GM19438 (cell line): ENCODE data around the gene MDFI.

ENCODE experiments used
- ATAC-seq: cut with Tn5 transposase; IDR thresholded peaks from one replicate; pipeline ENCODE4 v1.9.1; 2021; ENCODE audit warnings: low read depth; ENCODE audit not compliant: unreplicated experiment

The MDFI gene

DNA sequence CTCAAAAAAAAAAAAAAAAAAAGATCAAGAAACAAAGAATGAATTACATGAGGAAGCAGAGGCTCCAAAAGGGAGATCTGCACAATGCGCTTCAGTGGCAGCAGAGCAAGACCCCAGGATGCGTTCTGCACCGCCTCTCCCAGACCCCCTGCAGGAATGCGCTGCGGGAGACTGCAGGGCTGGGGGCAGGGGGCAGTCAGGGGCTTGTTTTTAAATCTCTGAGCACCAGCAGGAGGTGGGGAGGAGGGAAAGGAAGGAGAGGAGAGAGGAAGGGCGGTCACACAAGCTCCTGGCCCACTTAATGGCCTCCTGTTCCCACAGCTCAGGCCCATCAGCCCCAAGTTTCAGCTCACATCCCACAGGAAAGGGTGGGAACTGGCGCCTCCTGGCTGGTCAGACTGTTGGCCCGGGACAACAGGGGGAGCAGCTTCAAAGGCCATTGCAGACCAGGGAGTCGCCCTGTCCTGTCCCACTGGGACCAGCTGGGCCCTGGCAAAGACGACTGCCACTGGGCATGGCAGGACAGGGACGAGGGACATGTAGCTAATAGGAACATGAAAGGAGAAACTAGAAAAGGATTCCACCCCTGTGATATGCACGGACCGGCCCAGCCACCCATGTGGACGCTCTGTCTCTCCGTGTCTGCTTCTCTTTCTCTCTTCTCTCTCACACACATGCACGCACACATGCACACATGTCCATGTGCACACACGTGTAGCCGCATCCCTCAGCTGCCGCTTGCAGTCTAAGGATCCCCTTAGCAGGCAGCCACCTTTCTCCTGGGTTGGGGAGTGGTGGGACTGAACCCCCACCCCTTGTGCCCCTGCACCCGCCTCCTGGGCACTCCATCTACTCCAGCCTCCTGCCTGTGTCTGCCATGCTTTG is 62.4 kb downstream of the MDFI start:
- ATAC-seq = no peak

DNA sequence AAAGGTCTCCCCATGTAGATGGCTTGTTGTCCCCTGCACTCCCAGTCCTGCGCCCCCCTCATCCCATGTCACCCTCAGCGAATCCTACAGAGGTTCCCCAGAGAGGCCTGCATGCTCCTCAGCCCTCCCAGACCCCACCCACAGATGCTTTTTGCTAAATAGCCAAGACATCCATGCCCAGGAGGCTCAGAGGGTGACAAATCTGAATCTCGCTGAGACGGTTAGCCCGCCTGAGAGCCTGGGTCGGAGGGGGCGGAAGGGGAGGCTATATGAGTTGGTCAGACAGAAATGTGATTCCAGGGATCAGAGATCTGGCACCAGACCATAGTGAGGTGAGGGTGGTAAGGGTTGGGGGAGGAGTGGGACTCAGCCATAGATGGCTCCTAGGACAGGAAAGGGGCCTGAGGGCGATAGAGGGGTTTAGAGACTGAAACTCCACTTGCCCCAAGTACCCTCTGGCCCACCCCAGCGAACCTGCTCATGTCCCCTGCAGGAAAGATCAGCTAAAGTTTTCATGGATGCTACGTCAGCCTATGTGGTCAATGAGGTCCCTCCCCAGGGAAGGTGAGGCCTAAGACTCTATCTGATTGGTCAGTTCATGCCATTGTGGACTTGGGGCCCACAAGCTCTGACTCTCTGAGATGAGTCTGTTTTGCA is 63.9 kb downstream of the MDFI start:
- ATAC-seq = no peak

DNA sequence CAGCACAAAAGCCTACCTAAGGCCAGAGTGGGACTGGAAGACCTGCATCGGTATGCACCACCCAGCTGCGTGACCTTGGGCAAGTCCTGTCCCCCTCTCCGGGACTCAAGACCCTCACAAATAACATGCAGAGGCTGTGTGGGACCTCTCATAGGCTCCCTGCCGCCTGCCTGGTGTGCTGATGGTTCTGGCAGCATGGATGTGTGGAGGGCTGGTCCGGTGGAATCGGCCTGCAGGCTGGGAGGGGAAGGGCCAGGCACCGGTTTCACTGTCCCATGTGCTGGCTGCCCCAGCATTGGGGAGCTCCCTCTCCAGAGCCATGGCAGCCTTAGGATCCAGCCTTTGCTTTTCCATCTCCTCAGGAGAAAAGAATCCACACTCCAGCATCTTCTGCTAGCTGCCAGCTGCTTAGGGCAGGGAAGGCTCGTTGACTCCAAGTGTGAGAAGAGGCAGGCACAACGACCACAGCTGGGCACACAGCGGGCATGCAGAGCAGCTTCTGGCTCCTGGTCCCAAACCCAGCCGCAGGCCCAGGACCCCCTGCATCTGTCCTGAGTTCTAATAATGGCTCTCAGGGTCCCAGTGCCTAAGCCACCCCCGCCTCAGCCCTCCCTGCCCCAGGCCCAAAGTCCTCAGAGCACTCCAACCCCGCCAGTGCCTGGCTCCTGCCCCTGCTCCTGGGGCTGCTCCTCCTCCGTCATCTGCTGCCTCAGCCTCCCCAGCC is 64.7 kb downstream of the MDFI start:
- no peak for ATAC-seq
